Measurements from ENCODE around the gene GALC.

GRCh38 chr14:88010331-88010730, 17.3 kb upstream of the GALC start:
- TF ChIP-seq POLR2A (IDR thresholded peaks at IDR 0.05; ENCODE audit: low read depth, low read length): no peak
- TF ChIP-seq POU2F2 (IDR thresholded peaks at IDR 0.05; ENCODE audit: low read depth, low read length): no peak
- TF ChIP-seq POLR2AphosphoS5 (IDR thresholded peaks at IDR 0.05; ENCODE audit: low read depth, low read length): no peak
- TF ChIP-seq TAF1 (IDR thresholded peaks at IDR 0.05; ENCODE audit: low read depth, low read length): no peak
- TF ChIP-seq SPI1 (IDR thresholded peaks at IDR 0.05; ENCODE audit: low read depth, low read length): no peak
- no peak for TF ChIP-seq PAX5 (IDR thresholded peaks at IDR 0.05; ENCODE audit: insufficient read depth, low read length, severe bottlenecking)
